Thoracic aorta (tissue), 2 donors: ENCODE data around the gene ERO1B. TPM values are rescaled to one million over a fixed set of nuclear protein-coding genes. Genes with fewer than 3 reads are reported as not detected.

Source experiments
- ATAC-seq: fragments of 150-250 bp; one replicate; pipeline ENCODE4 v1.8.0; 2017; ENCODE audit warnings: low read depth; ENCODE audit not compliant: insufficient number of reproducible peaks, low FRiP score
- DNase-seq: peaks from one replicate; pipeline ENCODE4 v3.0.0-alpha.2; 2020; ENCODE audit warnings: low spot score
- H3K27ac ChIP-seq, 2 donors: fragments of 200-600 bp; sonication (generic); 1 replicate in 1 of 2; 2 replicates in 1 of 2; pipeline ENCODE4 v1.5.1; 2016; ENCODE audit warnings: mild to moderate bottlenecking in 2 of 2, moderate library complexity in 2 of 2
- H3K27me3 ChIP-seq: fragments of 200-600 bp; sonication (generic); replicated peaks from 2 replicates; pipeline ENCODE4 v1.6.0; 2016; ENCODE audit warnings: mild to moderate bottlenecking; ENCODE audit not compliant: insufficient read depth
- H3K36me3 ChIP-seq: fragments of 200-600 bp; sonication (generic); one replicate; pipeline ENCODE4 v1.5.1; 2016
- H3K4me1 ChIP-seq, 2 donors: fragments of 200-600 bp; sonication (generic); 1 replicate in 1 of 2; 2 replicates in 1 of 2; pipeline versions ENCODE4 v1.5.1 to v1.6.0; 2016; ENCODE audit warnings: low read depth in 2 of 2, mild to moderate bottlenecking in 1 of 2; ENCODE audit not compliant: control insufficient read depth in 1 of 2
- H3K4me3 ChIP-seq: fragments of 200-600 bp; sonication (generic); 2 replicates; pipeline ENCODE4 v1.5.1; 2016; ENCODE audit warnings: mild to moderate bottlenecking
- H3K9me3 ChIP-seq: fragments of 200-600 bp; sonication (generic); 2 replicates; pipeline ENCODE4 v1.5.1; 2016
- total RNA-seq, 2 donors: library from RNA; depleted of rRNA; stranded (reverse); fragments of >200 nt; gene quantifications; one replicate each; pipeline versions ENCODE4 v1.1.0 to v1.2.3, GENCODE V29; 2016
- TF ChIP-seq, protein P1 (sequence below): fragments of 200-600 bp; sonication (generic); IDR thresholded peaks from one replicate; pipeline ENCODE4 v1.5.1; 2019; ENCODE audit warnings: antibody characterized with exemption

Gene ERO1B
- total RNA-seq, 2 donors from 2014 or later, result 20.8 to 33.3 TPM

DNA sequence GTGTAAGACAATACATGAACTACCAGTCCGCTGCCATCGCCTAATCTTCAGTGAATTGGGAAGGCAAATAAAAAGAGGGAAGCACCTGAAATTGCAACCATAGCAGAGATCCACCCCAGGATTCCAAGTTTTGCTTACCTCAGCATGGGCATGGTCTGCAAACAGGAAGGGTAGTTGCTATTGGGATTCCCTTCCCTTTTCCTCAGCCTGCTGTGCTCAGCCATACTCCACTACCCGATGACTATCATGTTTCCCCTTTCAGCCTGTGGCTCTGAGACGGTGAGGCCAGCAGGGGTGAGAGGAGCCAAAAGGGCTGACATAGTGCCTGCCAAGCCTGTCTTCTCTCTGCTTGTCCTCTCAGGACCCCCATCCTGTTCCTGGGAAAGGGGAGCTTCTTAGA, 75.2 kb downstream of the ERO1B start:
- Histone ChIP-seq H3K27ac (no peak overlapping the region), H3K9me3 (peaks cover 5% of the 10 kb centered on the region), H3K4me3 (no peak overlapping the region), H3K4me1 (no peaks in the 10 kb centered on the region), H3K36me3 (peaks cover 4% of the 10 kb centered on the region), H3K27me3 (no peaks in the 10 kb centered on the region)
- DNase-seq (no peak), ATAC-seq (no peak)
- TF ChIP-seq, protein P1, sequence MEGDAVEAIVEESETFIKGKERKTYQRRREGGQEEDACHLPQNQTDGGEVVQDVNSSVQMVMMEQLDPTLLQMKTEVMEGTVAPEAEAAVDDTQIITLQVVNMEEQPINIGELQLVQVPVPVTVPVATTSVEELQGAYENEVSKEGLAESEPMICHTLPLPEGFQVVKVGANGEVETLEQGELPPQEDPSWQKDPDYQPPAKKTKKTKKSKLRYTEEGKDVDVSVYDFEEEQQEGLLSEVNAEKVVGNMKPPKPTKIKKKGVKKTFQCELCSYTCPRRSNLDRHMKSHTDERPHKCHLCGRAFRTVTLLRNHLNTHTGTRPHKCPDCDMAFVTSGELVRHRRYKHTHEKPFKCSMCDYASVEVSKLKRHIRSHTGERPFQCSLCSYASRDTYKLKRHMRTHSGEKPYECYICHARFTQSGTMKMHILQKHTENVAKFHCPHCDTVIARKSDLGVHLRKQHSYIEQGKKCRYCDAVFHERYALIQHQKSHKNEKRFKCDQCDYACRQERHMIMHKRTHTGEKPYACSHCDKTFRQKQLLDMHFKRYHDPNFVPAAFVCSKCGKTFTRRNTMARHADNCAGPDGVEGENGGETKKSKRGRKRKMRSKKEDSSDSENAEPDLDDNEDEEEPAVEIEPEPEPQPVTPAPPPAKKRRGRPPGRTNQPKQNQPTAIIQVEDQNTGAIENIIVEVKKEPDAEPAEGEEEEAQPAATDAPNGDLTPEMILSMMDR, result no peak

DNA sequence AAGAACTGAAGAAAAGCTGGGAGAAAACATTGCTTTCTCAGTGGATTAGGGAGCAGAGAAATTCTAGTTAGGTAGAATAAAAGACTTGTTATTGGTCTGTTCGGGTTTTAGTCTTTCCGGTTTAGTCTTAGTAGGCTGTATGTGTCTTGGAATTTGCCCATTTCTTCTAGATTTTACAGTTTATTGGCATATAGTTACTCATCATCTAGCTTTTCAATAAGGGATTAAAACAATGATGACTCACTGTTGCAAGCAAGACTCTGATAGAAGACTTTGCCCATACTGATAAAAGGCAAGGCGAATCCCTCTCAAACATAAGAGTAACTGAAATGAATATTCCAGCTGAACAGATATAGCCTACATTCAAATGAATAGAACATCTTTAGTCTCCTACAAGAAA, 77.1 kb downstream of the ERO1B start:
- H3K4me1 ChIP-seq, result no peaks in the 10 kb centered on the region
- peaks cover 21% of the 10 kb centered on the region for H3K9me3 ChIP-seq
- H3K27ac ChIP-seq, result no peak overlapping the region
- ATAC-seq (no peak), DNase-seq (no peak)
- no peaks in the 10 kb centered on the region for H3K27me3 ChIP-seq
- TF ChIP-seq, protein P1, result no peak
- H3K36me3 ChIP-seq, result peaks cover 4% of the 10 kb centered on the region
- H3K4me3 ChIP-seq, result no peak overlapping the region

DNA sequence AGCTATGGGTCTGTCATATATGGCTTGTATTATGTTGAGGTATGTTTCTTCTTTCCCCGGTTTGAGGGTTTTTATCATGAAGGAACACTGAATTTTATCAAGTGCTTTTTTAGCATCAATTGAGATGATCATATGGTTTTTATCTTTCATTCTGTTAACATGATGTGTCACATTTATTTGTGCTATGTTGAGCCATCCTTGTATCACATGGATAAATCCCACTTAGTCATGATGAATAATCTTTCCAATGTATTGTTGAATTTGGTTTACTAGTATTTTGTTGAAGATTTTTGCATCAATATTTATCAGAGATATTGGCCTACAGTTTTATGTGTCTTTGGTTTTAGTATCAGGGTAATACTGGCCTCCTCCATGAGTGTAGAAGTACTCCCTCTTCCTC, 77.7 kb downstream of the ERO1B start:
- H3K9me3 ChIP-seq, result peaks cover 26% of the 10 kb centered on the region
- H3K36me3 ChIP-seq, result peaks cover 4% of the 10 kb centered on the region
- H3K4me3 ChIP-seq, result no peak overlapping the region
- H3K27me3 ChIP-seq, result no peaks in the 10 kb centered on the region
- ATAC-seq, result no peak
- no peak overlapping the region for H3K27ac ChIP-seq
- no peak for DNase-seq
- TF ChIP-seq, protein P1, result no peak
- H3K4me1 ChIP-seq, result no peaks in the 10 kb centered on the region

DNA sequence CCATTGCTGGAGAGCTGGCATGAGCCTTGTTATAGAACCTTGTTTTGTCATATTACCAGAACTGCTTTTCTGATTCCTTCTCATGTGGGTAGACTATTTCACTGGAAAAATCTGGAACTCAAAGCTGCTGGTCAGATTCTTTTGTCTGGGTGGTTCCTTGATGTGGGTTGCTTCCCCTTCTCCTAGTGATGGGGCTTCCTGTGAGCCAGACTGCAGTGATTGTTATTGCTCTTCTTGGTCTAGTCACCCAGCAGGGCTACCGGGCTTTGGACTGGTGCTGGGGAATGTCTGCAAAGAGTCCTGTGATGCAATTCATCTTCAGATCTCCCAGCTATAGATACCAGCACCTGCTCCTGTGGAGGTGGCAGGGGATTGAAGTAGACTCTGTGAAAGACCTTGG, 80.0 kb downstream of the ERO1B start:
- H3K9me3 ChIP-seq, result peaks cover 31% of the 10 kb centered on the region
- H3K27me3 ChIP-seq, result no peaks in the 10 kb centered on the region
- H3K4me3 ChIP-seq, result no peak overlapping the region
- no peaks in the 10 kb centered on the region for H3K4me1 ChIP-seq
- H3K36me3 ChIP-seq, result peaks cover 6% of the 10 kb centered on the region
- no peak for ATAC-seq
- H3K27ac ChIP-seq, result no peak overlapping the region
- DNase-seq, result no peak
- TF ChIP-seq, protein P1, result no peak

DNA sequence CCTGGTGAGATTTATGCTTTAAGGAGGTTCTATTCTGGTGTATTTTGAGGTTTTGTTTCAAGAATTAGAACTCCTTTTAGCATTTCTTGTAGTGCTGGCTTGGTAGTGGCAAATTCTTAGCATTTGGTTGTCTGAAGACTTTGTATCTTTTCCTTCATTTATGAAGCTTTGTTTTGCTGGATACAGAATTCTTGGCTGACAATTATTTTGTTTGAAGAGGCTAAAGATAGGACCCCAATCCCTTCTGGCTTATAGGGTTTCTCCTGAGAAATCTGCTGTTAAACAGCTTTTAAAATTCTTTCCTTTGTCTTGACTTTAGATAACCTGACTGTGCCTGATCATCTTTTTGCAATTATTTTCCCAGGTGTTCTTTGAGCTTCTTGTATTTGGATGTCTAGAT, 80.8 kb downstream of the ERO1B start:
- no peak for DNase-seq
- Histone ChIP-seq H3K4me1 (no peaks in the 10 kb centered on the region), H3K9me3 (peaks cover 31% of the 10 kb centered on the region), H3K36me3 (peaks cover 10% of the 10 kb centered on the region), H3K27me3 (no peaks in the 10 kb centered on the region), H3K4me3 (no peak overlapping the region), H3K27ac (no peak overlapping the region)
- TF ChIP-seq, protein P1, result no peak
- no peak for ATAC-seq
